HG03457 (cell line): ENCODE data around the gene TH.
"Not testable (repeated sequence)": the region's sequence is repeated elsewhere in the genome, so short reads cannot be mapped to it uniquely, and the experiment has no call there.

Experiments used
- ATAC-seq: cut with Tn5 transposase; IDR thresholded peaks from one replicate; pipeline ENCODE4 v1.9.1; 2021; ENCODE audit warnings: moderate number of reproducible peaks; ENCODE audit not compliant: unreplicated experiment

TH gene

DNA sequence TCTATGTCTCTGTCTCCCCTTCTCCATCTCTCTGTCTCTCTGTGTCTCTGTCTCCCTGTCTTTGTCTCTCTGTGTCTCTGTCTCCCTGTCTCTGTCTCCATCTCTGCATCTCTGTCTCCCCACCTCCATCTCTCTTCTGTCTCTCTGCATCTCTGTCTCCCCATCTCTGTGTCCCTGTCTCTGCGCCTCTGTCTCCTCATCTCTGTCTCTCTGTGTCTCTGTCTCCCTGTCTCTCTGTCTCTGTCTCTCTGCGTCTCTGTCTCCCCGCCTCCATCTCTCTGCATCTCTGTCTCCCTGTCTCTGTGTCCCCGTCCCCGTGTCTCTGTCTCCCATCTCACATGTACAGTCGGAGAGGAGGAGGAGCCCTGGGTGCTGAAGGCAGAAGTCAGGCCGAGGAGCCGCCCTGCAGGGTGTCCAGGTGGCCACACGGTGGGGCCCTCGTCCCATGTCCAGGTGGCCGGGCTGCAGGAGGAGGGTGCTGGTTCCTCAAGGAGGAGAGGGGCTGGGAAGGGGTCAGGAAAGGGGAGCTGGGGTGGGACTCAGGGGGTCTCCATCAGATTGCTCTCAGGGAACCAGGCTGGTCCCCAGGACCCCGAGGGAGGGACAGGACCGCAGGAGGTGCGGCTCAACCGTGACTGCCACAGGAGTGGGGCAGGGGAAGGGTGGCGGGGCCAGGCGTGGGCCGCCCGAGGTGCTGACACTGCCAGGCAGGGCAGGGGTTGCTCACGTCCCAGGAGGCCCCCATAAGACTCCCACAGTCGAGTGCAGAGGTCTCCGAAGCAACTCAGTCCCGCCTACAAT is 25.6 kb upstream of the TH start:
- no peak for ATAC-seq

DNA sequence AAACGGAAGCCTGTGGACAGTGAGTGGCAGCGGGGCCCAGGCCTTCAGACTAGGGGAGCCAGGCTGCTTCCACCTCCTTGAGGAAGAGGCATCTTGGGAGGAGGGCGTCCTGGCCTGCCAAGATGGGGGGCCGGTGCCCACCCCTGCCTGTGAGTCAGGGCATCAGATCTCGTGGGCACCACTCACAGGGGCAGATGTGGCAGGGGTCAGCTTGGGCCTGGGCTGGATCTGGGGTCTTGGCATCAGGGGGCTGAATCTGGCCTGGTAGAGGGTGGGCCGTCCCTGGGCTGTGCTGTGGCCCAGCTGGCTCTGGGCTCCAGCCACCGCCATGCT is 24.1 kb upstream of the TH start:
- ATAC-seq = no peak

DNA sequence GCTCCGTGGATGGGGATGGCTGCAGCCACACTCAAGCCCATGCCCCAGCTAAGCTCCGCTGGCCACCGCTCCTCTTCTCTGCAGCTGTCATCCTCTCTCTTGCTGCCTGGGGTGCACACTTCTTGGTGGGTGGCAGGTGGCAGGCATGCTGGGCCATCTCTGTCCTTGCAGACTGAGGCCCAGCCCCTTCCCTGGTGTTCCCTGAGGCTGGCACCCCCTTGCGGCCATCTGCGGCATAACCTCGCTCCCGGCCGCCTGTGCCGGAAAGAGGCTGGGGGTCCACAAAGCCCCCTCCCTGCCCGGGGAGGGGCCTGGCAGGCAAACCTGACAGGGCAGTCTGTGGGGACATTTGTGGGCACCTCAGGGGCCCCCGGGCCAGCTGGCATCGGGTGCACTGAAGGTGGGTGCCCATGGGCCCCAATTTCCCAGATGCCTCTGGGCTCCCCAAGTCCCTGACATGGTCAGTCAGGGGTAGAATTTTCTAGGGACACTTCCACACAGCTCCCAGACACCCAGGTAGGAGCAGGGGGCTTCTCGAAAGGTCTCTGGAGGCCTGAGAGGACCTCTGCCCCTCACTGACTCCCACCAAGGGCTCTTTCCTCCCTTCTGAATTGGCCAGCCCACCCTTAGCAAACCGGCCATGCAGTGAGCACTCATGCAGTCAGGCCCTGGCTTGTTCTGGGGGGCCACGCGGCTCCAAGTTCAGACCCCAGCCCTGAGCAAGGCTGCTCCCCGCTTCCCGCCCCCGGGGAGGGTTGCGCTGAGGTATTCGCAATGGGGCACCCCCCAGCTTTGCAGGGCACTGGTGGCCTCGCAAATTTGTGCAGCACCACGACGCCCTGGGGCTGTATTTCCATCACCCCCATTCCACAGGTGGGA is 23.5 kb upstream of the TH start:
- no peak for ATAC-seq

DNA sequence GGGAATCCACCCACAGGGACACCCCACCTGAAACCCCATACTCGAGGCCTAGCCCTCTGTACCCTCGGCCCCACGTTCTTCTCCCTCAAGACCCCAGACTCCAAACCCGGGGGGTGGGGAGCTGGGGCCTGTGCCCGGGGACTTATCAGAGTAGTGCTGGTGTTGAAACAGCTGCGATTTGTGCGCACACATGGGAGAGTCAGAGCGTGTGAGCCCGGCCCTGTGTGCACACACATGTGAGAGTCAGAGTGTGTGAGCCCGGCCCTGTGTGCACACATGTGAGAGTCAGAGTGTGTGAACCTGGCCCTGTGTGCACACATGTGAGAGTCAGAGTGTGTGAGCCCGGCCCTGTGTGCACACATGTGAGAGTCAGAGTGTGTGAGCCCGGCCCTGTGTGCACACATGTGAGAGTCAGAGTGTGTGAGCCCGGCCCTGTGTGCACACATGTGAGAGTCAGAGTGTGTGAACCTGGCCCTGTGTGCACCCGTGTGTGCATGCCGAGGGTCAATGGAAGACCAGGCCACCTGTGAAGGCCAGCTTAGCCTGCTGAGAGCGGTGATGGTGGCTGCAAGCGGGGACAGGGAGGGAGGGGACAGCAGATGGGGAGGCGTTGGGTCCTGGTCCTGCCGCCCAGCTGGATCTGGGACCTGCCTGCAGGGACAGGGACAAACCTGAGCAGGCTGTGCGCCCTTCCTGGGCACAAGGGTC is 22.4 kb upstream of the TH start:
- not testable (repeated sequence) for ATAC-seq

DNA sequence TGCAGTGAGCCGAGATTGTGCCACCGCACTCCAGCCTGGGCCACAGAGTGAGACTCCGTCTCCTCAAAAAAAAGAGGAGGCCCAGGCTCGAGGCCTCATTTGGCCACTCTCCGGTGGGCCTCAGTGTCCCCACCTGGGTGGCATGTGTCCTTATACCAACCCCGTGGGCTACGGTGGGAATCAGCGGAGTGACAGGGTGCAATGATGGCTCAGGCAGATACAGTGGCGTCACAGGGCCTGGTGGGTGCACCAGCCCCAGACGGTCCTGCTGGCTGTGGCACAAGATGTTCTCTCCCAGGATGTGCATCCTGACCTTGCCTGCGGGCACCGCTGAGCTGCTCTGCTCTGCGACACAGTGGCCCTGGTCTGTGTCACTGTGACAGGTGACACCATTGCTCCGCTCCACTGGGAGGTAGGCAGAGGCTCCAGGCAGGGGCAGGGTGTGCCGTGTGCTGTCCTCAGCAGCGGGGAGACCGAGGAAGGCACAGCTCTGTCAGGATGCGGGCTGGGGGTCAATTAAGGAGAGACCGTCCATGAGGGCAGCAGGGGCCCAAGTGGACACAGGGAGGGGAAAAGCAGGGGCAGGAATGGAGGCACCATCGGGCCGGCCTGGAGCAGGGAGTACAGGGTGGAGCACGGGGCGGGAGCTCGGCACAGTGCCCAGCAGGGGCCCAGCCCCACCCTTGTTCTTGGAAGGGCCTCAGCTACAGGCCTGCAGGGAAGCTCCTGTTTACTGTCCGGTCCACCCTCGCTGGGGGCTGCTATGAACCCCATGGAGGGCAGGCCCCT is 21.7 kb upstream of the TH start:
- no peak for ATAC-seq

DNA sequence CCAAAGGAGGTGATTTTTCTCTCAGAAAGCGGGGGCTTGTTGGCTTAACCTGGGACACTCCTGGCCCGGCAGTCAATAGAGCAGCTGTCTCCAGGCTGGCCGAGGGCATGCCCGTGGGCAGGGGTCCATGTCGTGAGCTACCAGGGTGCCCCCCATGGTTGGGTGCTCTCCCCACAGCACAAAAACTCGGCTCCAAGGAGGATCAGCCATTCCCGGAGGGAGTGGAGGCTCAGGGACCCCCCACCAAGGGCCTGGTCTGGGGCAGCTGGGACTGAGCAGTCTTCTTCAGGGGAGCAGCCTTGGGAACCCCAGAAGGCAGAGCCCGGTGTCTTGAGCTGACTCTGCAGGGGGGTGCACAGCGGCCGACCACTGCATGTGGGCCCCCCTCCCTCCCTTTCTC is 20.8 kb upstream of the TH start:
- no peak for ATAC-seq

DNA sequence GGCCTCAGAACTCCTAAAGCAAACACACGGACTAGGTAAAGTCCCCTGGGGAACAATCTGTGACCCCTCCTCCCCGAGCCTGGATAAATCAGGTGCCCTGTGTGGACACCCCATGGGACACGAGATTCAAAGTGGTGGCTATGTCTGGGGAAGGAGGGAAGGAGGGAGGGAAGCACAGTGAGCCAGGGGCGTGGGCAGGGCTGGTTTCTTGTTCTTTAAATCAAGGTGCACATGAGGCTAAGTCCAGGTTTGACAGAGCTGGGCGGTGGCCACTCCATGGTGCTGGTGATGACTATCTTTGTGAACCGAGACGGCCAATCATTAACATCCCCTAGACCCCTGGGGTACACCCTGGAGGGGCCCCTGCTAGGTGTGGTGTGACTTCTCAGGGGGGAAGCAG is 20.3 kb upstream of the TH start:
- ATAC-seq = no peak

DNA sequence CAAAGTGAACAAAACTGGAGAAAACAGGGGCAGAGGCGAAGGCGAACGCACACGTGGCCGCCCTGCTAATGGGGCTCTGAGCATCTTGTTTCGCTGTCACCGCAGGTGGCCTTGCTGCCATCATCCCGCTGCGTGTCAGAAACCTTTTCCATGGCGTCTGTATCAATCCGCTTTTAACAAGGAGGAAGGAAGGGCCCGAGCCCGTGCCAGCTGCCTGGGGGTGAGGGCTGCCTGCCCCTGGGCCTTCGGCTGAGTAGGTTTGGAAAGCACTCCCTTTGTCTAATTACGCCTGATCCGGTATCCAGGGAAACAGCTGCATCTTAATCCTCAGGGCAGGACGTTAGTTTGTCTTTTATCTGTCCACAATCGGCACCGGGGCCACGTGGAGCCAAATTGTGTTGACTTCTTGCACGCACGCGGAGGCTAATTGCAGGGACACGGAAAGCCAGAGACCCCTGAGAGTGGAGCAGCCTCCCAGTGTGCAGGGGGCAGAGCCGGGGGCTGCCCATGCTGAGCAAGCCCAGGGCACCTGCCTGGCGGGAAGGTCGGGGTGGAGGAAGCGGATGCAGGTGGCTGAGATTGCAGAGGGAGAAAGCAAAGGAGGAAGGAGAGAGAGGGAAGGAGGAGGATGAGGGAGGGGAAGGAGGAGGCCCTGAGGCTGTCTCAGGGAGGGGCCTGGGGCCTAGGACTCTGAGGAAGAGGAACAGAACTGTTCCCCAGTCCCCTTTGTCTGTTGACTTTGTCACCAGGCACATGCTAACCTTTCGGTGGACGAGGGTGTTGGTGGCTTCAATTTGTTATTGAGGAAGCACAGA is 19.2 kb upstream of the TH start:
- no peak for ATAC-seq

DNA sequence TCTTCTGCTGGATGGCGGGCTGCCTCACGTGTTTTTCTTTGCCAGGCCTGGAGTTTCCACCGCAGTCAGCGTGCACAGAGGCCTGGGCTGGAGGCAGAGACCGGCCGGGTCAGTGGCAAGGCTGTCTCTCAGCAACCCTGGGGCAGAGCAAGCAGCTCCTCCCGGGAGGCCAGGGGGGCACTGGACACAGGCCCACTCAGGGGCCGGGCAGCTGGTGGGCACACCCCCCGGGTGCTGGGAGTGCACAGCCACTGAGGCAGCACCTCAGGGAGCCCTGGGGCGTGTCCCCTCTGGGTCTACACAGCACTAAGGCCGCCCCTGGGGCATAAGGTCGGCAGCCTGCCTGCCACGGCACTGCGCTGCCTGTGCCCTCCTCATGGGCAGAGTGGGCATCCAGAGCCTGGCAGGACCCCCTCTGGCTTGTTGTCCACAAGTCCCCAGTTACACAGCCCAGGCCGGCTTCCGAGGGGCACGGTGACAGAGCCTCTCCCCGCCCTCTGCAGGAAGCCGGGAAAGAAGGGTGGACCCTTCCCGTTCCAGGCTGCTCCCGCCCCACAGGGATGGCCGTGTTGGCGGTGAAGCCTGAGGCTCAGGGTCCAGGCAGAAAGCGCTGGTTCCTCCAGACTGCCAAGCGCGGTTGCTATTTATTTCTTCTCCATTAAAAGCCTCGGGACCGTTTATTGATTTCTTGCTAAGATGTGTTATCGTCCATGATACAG is 18.5 kb upstream of the TH start:
- no peak for ATAC-seq

DNA sequence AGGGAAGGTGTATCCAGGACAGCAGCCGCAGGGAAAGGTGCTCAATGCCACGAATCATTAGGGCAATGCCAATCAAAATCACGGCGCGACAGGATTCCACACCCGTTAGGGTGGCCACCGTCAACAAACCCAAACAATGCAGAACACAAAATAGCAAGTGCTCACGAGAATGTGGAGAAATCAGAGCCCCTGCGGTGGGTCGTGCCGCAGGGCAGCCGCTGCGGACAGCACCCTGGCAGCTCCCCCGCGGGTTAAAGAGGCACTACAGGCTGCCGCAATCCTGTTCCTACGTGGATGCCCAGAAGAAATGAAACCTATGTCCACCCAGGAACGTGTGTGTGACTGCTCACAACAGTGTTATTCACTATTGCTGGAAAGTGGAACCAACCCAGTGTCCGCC is 17.1 kb upstream of the TH start:
- ATAC-seq = no peak

DNA sequence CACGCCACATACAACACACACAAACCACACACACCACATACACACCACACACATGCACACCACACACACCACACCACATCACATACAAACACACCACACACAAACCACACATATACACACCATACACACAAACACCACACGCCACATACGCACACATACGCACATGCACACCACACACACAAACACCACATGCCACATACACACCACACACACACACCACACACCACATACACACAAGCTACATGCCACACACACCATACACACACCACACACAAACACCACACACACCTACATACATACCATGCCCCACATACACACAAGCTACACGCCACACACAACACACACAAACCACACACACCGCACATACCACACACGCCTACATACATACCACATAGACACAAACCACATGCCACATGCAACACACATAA is 15.7 kb upstream of the TH start:
- ATAC-seq = no peak

DNA sequence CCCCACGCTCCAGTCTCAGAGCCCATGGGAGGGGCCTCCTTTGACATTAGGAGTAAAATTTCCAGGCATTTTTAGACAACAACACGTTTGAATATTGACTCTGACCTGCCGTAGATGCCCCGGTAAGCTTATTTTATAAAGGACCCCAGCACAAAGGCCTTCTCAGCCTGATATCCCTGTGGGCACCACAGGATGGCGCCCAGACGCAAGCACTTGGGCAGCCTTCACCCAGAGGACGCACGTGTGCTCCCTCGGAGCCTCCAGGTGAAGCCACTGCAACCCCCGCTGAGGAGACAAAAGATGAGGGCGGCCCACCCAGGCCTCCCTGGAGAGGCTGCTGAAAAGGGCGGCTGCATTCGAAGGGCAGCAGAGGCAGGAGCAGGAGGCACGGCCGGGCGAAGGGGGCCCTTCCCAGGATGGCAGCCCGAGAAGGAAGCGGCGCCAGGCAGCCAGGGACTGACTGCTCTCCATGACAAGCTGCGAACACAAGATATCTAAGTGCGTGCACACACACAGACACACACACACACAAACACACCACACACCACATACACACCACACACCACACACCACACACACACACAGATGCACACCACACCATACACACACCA is 15.2 kb upstream of the TH start:
- ATAC-seq = no peak

DNA sequence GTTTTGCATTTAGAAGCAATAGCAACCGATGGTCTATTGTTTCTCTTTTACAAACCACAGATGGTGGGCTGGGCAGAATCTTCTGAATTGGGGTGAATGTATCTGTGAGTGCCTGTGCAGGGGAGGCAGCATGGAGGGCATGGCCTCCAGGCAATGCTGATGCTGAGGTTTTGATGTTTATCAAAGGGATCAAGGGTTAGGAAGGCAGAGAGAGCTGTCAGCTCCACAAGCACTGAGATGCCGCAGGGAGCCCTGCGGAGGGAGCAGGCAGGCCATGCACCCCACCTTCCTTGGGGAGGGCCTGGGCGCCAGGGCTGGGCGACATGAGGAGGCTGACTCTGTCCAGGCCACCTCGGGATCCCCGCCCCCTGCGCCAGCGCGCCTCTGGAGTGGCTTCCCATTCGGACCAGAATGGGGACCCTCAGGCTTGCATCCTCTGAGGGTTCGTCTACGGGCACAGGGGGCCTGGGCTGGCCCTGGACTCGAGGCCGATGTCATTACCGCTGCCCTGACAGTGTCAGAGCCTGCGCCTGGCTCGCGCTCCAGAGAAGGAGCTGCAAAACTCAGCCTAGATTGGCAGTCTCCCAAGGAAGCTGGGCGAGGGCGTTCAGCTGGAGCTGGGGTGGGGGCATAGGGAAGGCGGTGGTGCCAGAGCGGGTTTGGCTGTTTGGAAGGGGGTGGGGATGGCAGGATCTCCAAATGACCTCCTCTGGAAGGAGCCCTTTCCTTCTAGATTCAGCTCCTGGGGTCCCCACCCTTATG is 13.9 kb upstream of the TH start:
- ATAC-seq = no peak

DNA sequence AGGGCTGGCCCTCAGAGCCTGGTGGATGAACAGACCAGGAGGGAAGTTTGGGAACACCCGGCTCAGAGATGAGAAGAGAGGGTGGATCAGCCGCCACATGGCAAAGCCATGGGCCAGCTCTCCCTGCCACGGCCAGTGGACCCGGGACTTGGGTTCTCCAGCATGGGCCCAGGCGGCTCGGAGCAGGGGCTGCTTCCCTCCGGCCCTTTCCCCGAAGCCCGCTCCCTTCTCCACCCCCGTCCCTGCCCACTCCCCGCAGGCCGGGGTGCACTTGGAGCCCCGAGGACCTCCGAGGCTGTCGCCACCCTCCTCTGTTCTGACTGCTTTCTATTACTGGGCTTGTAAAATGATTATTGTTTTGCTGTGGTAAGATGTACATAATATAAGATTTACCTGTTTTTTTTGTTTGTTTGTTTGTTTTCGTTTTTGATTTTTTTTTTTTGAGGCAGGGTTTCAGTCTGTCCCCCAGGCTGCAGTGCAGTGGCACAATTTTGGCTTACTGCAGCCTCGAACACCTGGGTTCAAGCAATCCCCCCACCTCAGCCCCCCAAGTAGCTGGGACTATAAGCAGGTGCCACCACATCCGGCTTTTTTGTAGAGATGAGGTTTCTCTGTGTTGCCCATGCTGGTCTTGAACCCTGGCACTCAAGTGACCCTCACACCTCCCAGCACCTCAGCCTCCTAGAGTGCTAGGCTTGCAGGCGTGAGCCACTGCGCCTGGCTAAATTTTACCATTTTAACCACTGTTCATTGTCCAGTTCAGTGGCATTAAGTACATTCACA is 11.3 kb upstream of the TH start:
- no peak for ATAC-seq

DNA sequence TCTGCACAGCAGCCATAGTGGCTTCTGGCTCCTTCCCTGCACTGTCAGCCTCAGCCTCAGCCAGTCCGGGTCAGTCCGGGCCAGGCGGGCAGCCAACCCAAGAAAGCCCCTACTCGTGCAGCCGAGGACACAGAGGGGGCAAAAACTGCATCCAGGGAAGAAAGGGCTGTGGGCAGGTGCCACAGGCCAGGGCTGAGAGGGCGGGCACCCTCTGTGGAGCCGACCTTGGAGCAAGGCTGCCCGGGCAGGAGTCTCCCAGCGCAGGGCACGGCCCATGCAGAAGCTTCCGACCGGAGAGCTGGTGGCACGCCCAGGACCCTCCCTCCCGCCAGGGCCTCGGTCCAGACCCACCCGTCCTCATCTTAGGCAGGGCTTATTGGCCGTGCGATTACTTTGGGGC is 10.5 kb upstream of the TH start:
- no peak for ATAC-seq

DNA sequence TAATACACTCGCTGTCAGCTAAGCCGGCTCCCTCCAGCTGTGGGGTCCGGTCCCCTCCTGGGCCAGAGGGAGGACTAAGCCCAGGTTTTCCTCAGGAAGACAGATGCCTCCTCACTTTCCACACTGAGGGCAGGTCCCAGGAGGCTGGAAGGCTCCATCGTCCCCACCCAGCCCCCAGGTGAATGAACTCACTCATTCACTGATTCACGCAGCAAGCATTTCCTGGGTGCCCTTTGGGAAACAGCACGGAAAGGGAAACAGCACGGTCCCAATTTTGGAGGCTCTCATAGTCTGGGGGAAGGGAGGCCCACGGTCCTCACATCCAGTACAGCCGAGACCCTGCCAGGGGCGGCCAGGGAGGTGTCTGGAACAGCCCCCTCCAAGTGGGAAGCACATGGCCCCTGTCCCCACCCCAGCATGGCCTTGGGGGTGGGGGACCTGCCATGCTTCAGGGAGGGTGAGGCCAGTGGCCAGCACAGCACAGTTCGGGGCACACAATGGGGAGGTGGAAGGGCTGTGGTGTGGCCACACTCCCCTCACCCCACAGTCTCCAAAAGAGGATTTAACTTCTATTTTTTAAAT is 9.3 kb upstream of the TH start:
- no peak for ATAC-seq

DNA sequence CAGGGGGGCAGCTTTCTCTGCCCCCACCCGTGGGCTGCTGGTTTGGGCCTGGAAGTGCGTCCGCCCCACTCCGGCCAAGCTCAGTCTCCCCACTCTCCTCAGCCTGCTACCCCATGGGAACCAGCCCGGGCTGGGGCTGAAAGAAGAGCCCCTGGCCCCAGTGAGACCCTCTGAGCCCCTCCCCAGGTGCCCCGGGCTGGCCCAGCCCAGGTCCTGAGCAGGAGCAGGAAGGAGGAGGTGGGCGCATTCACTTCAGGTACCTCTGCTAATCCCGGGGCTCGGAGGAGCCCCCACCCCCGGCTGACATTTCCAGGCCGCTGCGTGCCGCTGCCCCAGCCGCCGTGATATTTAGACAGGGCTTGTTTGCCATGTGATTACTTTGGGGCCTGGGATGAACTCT is 8.7 kb upstream of the TH start:
- ATAC-seq = no peak
